Endothelial cell of umbilical vein (primary cell): Measurements from ENCODE around the gene STK24. TPM values are rescaled to one million over a fixed set of nuclear protein-coding genes. Genes with fewer than 3 reads are reported as not detected.

Source experiments
- BruUV-seq: library from RNA; stranded (reverse); fragments of 400-500 nt; replicated peaks from 2 replicates; lab custom pipeline; 2021; lab: Mats Ljungman, UMichigan
- CTCF ChIA-PET: fragments of 300-600, 350-600 bp; sonication (Branson Sonifier 250); formaldehyde crosslinking; loops from one replicate; lab custom pipeline; 2021; ENCODE audit warnings: antibody characterized with exemption, inconsistent platforms; lab: Charles Lee
- POLR2A ChIA-PET: fragments of 300-600, 350-600 bp; sonication (Branson Sonifier 250); formaldehyde crosslinking; loops from one replicate; lab custom pipeline; 2021; ENCODE audit warnings: antibody characterized with exemption, inconsistent platforms; lab: Charles Lee
- DNase-seq: peaks from one replicate; pipeline ENCODE4 v3.0.0-alpha.2; 2011; ENCODE audit warnings: low read depth, low spot score
- FAIRE-seq: peaks from 2 replicates; lab custom pipeline; 2011; peaks lifted over from hg19 to GRCh38; lab: Jason Lieb, UNC
- H2AFZ ChIP-seq: 2 replicates; pipeline ENCODE4 v1.6.0; 2012; ENCODE audit warnings: low read depth, low read length, control low read depth, inconsistent platforms
- H3K27ac ChIP-seq: 2 replicates; pipeline ENCODE4 v1.5.1; 2011; ENCODE audit warnings: low read depth, mild to moderate bottlenecking, control low read depth, low read length, moderate library complexity; ENCODE audit not compliant: insufficient read depth
- H3K27me3 ChIP-seq, 2 experiments: 2 replicates each; pipeline versions ENCODE4 v1.6.0 to v1.6.1; 2011; ENCODE audit warnings: low read length in 2 of 2, mixed read lengths in 1 of 2; ENCODE audit not compliant: control insufficient read depth in 2 of 2, insufficient read depth in 2 of 2
- H3K36me3 ChIP-seq, 2 experiments: 2 replicates in 1 of 2; 3 replicates in 1 of 2; pipeline ENCODE4 v1.5.1; 2011; ENCODE audit warnings: low read length in 2 of 2, mild to moderate bottlenecking in 1 of 2, moderate library complexity in 1 of 2; ENCODE audit not compliant: control insufficient read depth in 2 of 2, insufficient read depth in 2 of 2; ENCODE audit errors: extremely low read depth in 1 of 2
- H3K4me1 ChIP-seq: 3 replicates; pipeline ENCODE4 v1.5.1; 2011; ENCODE audit warnings: mild to moderate bottlenecking, low read length; ENCODE audit not compliant: control insufficient read depth, insufficient read depth; ENCODE audit errors: extremely low read depth
- H3K4me2 ChIP-seq: 2 replicates; pipeline ENCODE4 v1.6.1; 2011; ENCODE audit warnings: low read length, control low read depth, mixed read lengths; ENCODE audit not compliant: insufficient read depth
- H3K4me3 ChIP-seq, 3 experiments: fragments of 200-600 bp in 1 of 3; sonication (generic), shearing (Covaris generic) in 1 of 3; replicated peaks in 1 of 3; 2 replicates each; pipeline ENCODE4 v1.5.1; 2011 to 2016; ENCODE audit warnings: control low read depth in 3 of 3, low read length in 3 of 3, mild to moderate bottlenecking in 2 of 3, inconsistent platforms in 1 of 3, low read depth in 1 of 3, moderate library complexity in 1 of 3; ENCODE audit not compliant: insufficient read depth in 1 of 3
- H3K79me2 ChIP-seq: 2 replicates; pipeline ENCODE4 v1.6.0; 2012; ENCODE audit warnings: low read length, inconsistent platforms; ENCODE audit not compliant: control insufficient read depth, insufficient read depth
- H3K9ac ChIP-seq: replicated peaks from 2 replicates; pipeline ENCODE3; 2011; ENCODE audit warnings: low read length, control low read depth; ENCODE audit not compliant: insufficient read depth; ENCODE audit errors: extremely low read depth
- H3K9me1 ChIP-seq: replicated peaks from 3 replicates; pipeline ENCODE4 v1.6.0; 2011; ENCODE audit warnings: mild to moderate bottlenecking, low read length; ENCODE audit not compliant: control insufficient read depth, insufficient read depth; ENCODE audit errors: extremely low read depth
- H3K9me3 ChIP-seq: replicated peaks from 2 replicates; pipeline ENCODE4 v1.5.1; 2012; ENCODE audit warnings: low read length, inconsistent platforms; ENCODE audit not compliant: control insufficient read depth, insufficient read depth
- H4K20me1 ChIP-seq: replicated peaks from 2 replicates; pipeline ENCODE3; 2011; ENCODE audit warnings: mild to moderate bottlenecking, low read length; ENCODE audit not compliant: control insufficient read depth, insufficient read depth; ENCODE audit errors: extremely low read depth
- CTCF ChIP-seq, 2 donors: IDR thresholded peaks; 1 replicate in 1 of 2; 2 replicates in 1 of 2; pipeline ENCODE4 v1.5.1; 2011; ENCODE audit warnings: low read length in 2 of 2, mild to moderate bottlenecking in 2 of 2, moderate library complexity in 2 of 2, control low read depth in 1 of 2, inconsistent platforms in 1 of 2, low read depth in 1 of 2; ENCODE audit not compliant: insufficient read depth in 1 of 2; ENCODE audit errors: extremely low read depth in 1 of 2
- EZH2 ChIP-seq: IDR thresholded peaks from 2 replicates; pipeline ENCODE4 v1.6.1; 2012; ENCODE audit warnings: borderline replicate concordance, low read depth, mild to moderate bottlenecking, moderate library complexity, low read length, inconsistent platforms; ENCODE audit not compliant: severe bottlenecking
- FOS ChIP-seq: IDR thresholded peaks from 2 replicates; pipeline ENCODE4 v1.6.1; 2011; ENCODE audit warnings: mild to moderate bottlenecking, low read length, moderate library complexity, borderline replicate concordance; ENCODE audit not compliant: insufficient read depth
- GATA2 ChIP-seq: IDR thresholded peaks from 2 replicates; pipeline ENCODE4 v1.7.0; 2011; ENCODE audit warnings: low read depth, mild to moderate bottlenecking, moderate library complexity, mixed read lengths, low read length; ENCODE audit not compliant: insufficient read length, insufficient read depth
- JUN ChIP-seq: IDR thresholded peaks from 2 replicates; pipeline ENCODE4 v1.6.1; 2011; ENCODE audit warnings: borderline replicate concordance, low read depth; ENCODE audit not compliant: insufficient read length, insufficient read depth
- MAX ChIP-seq: IDR thresholded peaks from 2 replicates; pipeline ENCODE4 v1.6.1; 2011; ENCODE audit not compliant: insufficient read depth, insufficient read length
- MYC ChIP-seq: IDR thresholded peaks from one replicate; pipeline ENCODE4 v1.6.1; 2011; ENCODE audit warnings: mild to moderate bottlenecking, low read depth, low read length
- POLR2A ChIP-seq: IDR thresholded peaks from 2 replicates; pipeline ENCODE4 v1.6.1; 2012; ENCODE audit warnings: low read depth, mild to moderate bottlenecking, control low read depth, low read length
- POLR2AphosphoS5 ChIP-seq: IDR thresholded peaks from 2 replicates; pipeline ENCODE4 v1.6.1; 2012; ENCODE audit warnings: low read depth, mild to moderate bottlenecking, control low read depth, low read length, moderate library complexity; ENCODE audit not compliant: insufficient read depth
- dilution Hi-C: fragments of 300-500 bp; cut with MboI; formaldehyde crosslinking; loops from one replicate; pipeline ENCODE4 v1.15.0; 2019; ENCODE audit warnings: low sequenced_read_pairs; ENCODE audit not compliant: extremely low pct_ligation_motif_present
- intact Hi-C: fragments of 100-400 bp; cut with micrococcal nuclease; formaldehyde crosslinking; loops from one replicate; pipeline ENCODE4 v1.10.0; 2022
- polyA plus RNA-seq, 4 experiments: library from polyadenylated mRNA; depleted of rRNA in 3 of 4; stranded (reverse) in 3 of 4; unstranded in 1 of 4; fragments of >200 nt; gene quantifications; 2 replicates each; pipeline versions ENCODE4 v1.2.1 to v1.2.3, GENCODE V29; 2011 to 2012; ENCODE audit warnings: missing spikeins in 1 of 4
- total RNA-seq: library from RNA; stranded (reverse); gene quantifications from 2 replicates; pipeline ENCODE4 v1.2.3, GENCODE V29; 2021

STK24 gene
- total and polyA plus RNA-seq, 2 donors (not counting 3 experiments of a cell fraction or from before 2014, with no cell fraction given): 43.3 to 100 TPM

DNA sequence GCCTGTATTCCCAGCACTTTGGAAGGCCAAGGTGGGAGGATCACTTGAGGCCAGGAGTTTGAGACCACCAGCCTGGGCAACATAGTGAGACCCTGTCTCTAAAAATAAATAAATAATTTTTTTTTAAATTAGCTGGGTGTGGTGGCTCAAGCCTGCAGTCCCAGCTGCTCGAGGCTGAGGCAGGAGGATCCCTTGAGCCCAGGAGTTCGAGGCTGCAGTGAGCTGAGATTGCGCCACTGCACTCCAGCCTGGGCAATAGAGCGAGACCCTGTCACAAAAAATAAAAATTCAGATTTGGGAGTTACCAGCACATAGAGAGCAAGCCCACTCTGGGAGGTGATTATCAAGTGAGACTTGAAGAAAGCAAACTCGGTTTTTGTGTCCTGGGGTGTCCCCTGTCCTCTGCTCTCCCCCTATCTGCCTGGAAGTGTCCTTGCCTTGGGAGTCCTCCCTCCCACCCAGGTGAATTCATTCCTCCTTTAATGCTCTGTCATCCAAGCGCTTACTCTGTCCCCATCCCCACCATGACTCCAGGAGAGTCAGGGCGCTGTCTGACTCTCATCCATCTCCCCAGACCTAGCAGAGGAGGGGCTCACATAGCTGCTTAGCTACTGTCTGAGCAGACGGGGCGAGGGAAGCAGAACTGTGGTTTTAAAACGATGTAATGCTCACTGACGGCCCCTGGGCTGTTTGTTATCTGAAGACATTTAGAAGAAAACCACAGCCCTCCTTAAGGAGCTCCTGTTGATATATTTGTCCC, 146.8 kb downstream of the STK24 start:
- intact Hi-C loops: no loop called here
- POLR2A ChIA-PET: interaction anchor here (0.6 kb wide), 1 partner anchor 304 kb away, joined by 4 read pairs; no protein-coding TSS in a partner anchor

More for the DNA sequence above, 146.8 kb downstream of the STK24 start:
- CTCF ChIA-PET: interaction anchor here (0.9 to 2.0 kb wide), 5 partner anchors 13 to 574 kb away, joined by 3 to 6 read pairs (median 5); no protein-coding TSS in a partner anchor
- no TSS peak for BruUV-seq
- H3K9ac ChIP-seq: no peak overlapping the region
- TF ChIP-seq MAX (no peak), JUN (no peak), GATA2 (no peak), POLR2AphosphoS5 (no peak), MYC (no peak), EZH2 (no peak), POLR2A (no peak), CTCF (IDR thresholded peaks at IDR 0.05; ENCODE audit: extremely low read depth in 1 of 2, insufficient read depth in 1 of 2, low read depth in 1 of 2, low read length in 2 of 2) (no peak), FOS (no peak)
- no peaks in the 10 kb centered on the region for H3K9me1 ChIP-seq
- no peaks in the 10 kb centered on the region for H3K9me3 ChIP-seq
- H3K36me3 ChIP-seq: peaks cover 0 to 2% of the 10 kb centered on the region in 2 experiments
- no peak overlapping the region for H2AFZ ChIP-seq
- dilution Hi-C loops: loop anchor here (25.0 kb wide), 1 partner anchor 232 kb away; no protein-coding TSS in a partner anchor
- no peaks in the 10 kb centered on the region for H4K20me1 ChIP-seq
- H3K79me2 ChIP-seq: no peaks in the 10 kb centered on the region
- H3K27ac ChIP-seq: no peak overlapping the region
- H3K4me3 ChIP-seq: no peak overlapping the region
- no peaks in the 10 kb centered on the region for H3K4me1 ChIP-seq
- FAIRE-seq (no peak), DNase-seq (no peak)
- no peaks in the 10 kb centered on the region for H3K27me3 ChIP-seq
- no peak overlapping the region for H3K4me2 ChIP-seq
